DND-41 (cell line): ENCODE measurements around the gene RASGRP3.

Source experiments
- ATAC-seq: fragments of 200-7000 bp; cut with Tn5 transposase; 3 replicates; pipeline ENCODE4 v1.9.1; 2021; ENCODE audit warnings: low read depth; ENCODE audit not compliant: insufficient read depth
- DNase-seq: peaks from one replicate; pipeline ENCODE4 v3.0.0-alpha.2; 2020
- H2AFZ ChIP-seq: 2 replicates; pipeline ENCODE4 v1.6.0; 2012; ENCODE audit warnings: low read depth, low read length
- H3K27ac ChIP-seq: 2 replicates; pipeline ENCODE4 v1.5.1; 2012; ENCODE audit warnings: low read length, inconsistent platforms
- H3K27me3 ChIP-seq: fragments of 200-600 bp; sonication (generic); 2 replicates; pipeline ENCODE4 v1.6.0; 2012; ENCODE audit warnings: low read length, mild to moderate bottlenecking, inconsistent platforms; ENCODE audit not compliant: insufficient read depth, poor library complexity
- H3K36me3 ChIP-seq: 2 replicates; pipeline ENCODE4 v1.5.1; 2012; ENCODE audit warnings: low read length, inconsistent platforms; ENCODE audit not compliant: insufficient read depth
- H3K4me1 ChIP-seq: 2 replicates; pipeline ENCODE4 v1.5.1; 2012; ENCODE audit warnings: mild to moderate bottlenecking, low read length; ENCODE audit not compliant: insufficient read depth
- H3K4me2 ChIP-seq: 2 replicates; pipeline ENCODE4 v1.6.0; 2012; ENCODE audit warnings: mild to moderate bottlenecking, moderate library complexity, low read length, inconsistent platforms; ENCODE audit not compliant: insufficient read depth
- H3K4me3 ChIP-seq, 2 experiments: fragments of 200-600 bp in 1 of 2; shearing (Covaris generic) in 1 of 2; 2 replicates each; pipeline ENCODE4 v1.5.1; 2012 to 2016; ENCODE audit warnings: inconsistent platforms in 2 of 2, low read length in 2 of 2, mild to moderate bottlenecking in 2 of 2, low read depth in 1 of 2, moderate library complexity in 1 of 2
- H3K79me2 ChIP-seq: 2 replicates; pipeline ENCODE4 v1.6.0; 2012; ENCODE audit warnings: low read length, inconsistent platforms; ENCODE audit not compliant: insufficient read depth
- H3K9ac ChIP-seq: 2 replicates; pipeline ENCODE4 v1.6.0; 2012; ENCODE audit warnings: low read depth, mild to moderate bottlenecking, inconsistent platforms, low read length, moderate library complexity
- H3K9me3 ChIP-seq: 2 replicates; pipeline ENCODE4 v1.5.1; 2012; ENCODE audit warnings: low read length, moderate library complexity, mild to moderate bottlenecking, inconsistent platforms; ENCODE audit not compliant: insufficient read depth, severe bottlenecking
- H4K20me1 ChIP-seq: 2 replicates; pipeline ENCODE4 v1.6.0; 2012; ENCODE audit warnings: low read length; ENCODE audit not compliant: insufficient read depth
- EZH2 ChIP-seq: IDR thresholded peaks from 3 replicates; pipeline ENCODE4 v1.6.1; 2012; ENCODE audit warnings: borderline replicate concordance, low read depth, mild to moderate bottlenecking, moderate library complexity, low read length, inconsistent platforms; ENCODE audit not compliant: severe bottlenecking
- TF ChIP-seq, protein P1 (sequence below): IDR thresholded peaks from 2 replicates; pipeline ENCODE4 v1.5.1; 2012; ENCODE audit warnings: borderline replicate concordance, low read length, moderate library complexity, mild to moderate bottlenecking; ENCODE audit not compliant: poor library complexity, severe bottlenecking; ENCODE audit errors: extremely low read depth

The RASGRP3 gene

GRCh38 chr2:33598561-33599174 is 122.2 kb downstream of the RASGRP3 start:
- Histone ChIP-seq H3K36me3 (peaks cover 16% of the 10 kb centered on the region), H2AFZ (peak overlapping the region; percentile 84), H3K79me2 (peaks cover 50% of the 10 kb centered on the region), H4K20me1 (no peaks in the 10 kb centered on the region), H3K27ac (peak overlapping the region; percentile 76), H3K4me1 (peaks cover 35% of the 10 kb centered on the region), H3K9ac (peak overlapping the region; percentile 64), H3K27me3 (no peaks in the 10 kb centered on the region), H3K4me3 (peak overlapping the region; percentile 43 to 78; a peak in 3 of 4 replicates), H3K9me3 (no peaks in the 10 kb centered on the region), H3K4me2 (peak overlapping the region; percentile 84)
- TF ChIP-seq, protein P1, sequence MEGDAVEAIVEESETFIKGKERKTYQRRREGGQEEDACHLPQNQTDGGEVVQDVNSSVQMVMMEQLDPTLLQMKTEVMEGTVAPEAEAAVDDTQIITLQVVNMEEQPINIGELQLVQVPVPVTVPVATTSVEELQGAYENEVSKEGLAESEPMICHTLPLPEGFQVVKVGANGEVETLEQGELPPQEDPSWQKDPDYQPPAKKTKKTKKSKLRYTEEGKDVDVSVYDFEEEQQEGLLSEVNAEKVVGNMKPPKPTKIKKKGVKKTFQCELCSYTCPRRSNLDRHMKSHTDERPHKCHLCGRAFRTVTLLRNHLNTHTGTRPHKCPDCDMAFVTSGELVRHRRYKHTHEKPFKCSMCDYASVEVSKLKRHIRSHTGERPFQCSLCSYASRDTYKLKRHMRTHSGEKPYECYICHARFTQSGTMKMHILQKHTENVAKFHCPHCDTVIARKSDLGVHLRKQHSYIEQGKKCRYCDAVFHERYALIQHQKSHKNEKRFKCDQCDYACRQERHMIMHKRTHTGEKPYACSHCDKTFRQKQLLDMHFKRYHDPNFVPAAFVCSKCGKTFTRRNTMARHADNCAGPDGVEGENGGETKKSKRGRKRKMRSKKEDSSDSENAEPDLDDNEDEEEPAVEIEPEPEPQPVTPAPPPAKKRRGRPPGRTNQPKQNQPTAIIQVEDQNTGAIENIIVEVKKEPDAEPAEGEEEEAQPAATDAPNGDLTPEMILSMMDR, result no peak
- TF ChIP-seq EZH2, result no peak
- DNase-seq, result peak; percentile 37
- peak; percentile 25 for ATAC-seq

DNA sequence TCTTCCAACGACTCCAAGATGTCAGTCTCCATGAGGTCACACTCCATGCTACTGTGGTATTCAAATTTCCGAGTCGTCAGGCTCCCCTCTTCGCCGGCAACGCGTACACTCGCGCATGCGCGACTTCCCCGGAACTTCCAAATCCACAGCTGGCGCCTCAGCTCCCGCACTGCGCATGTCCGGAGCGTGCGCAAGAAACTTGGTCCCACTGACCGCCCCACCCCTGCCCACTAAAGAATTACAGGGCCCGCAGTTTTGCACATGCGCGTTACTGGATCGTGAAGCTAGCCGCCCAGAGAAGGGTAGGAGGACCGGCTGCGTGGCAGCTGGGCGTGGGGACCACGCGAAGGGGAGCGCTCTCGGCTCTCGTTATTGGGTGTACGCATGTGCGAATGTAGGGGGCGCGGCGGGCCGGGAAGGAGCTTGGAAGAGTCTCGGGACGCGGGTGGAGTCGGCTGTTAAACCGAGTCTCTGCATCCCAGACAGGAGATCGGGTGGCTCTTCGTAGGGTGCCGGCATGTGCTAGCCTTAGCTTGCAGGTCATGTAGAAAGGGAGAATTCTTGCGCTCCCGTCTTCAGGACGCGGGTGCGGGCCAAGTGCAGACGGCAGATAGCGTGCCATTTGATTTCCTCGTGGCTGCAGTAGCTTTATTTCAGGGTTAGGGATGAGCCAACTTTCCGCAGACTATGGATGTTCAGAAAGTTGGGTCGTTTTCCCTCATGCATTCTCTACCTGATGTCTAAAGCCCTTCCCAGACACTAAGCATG is 122.9 kb downstream of the RASGRP3 start, which contains the start of gene FAM98A:
TSS of gene FAM98A (minus strand) at position 125 of the 768 bp plus-strand sequence. CDS start at position 47, 78 bp downstream.
- H3K9ac ChIP-seq, result peak within 1 kb of the TSS; percentile 64
- H3K36me3 ChIP-seq, result peaks cover 10% of the 10 kb centered on the region; the same call in 1 of the 2 replicates
- peaks cover 50% of the 10 kb centered on the region for H3K79me2 ChIP-seq
- peak within 1 kb of the TSS; percentile 84 for H3K4me2 ChIP-seq
- H2AFZ ChIP-seq, result peak within 1 kb of the TSS; percentile 84
- H3K4me1 ChIP-seq, result peaks cover 35% of the 10 kb centered on the region
- ATAC-seq, result peak; percentile 89
- peak within 1 kb of the TSS; percentile 43 to 78; a peak in 3 of 4 replicates for H3K4me3 ChIP-seq
- peak within 1 kb of the TSS; percentile 76 for H3K27ac ChIP-seq
- H3K9me3 ChIP-seq, result no peaks in the 10 kb centered on the region
- H3K27me3 ChIP-seq, result no peaks in the 10 kb centered on the region
- no peak for TF ChIP-seq EZH2
- TF ChIP-seq, protein P1, result peak; percentile 30
- no peaks in the 10 kb centered on the region for H4K20me1 ChIP-seq
- peak; percentile 98 for DNase-seq

- Histone ChIP-seq H3K4me2 (peak overlapping the region; percentile 84), H3K27ac (peak overlapping the region; percentile 76), H4K20me1 (no peaks in the 10 kb centered on the region), H3K4me1 (peaks cover 35% of the 10 kb centered on the region), H3K9me3 (no peaks in the 10 kb centered on the region), H3K4me3 (peak overlapping the region; percentile 43 to 78; a peak in 3 of 4 replicates), H3K36me3 (peaks cover 6% of the 10 kb centered on the region; the same call in 1 of the 2 replicates), H2AFZ (peak overlapping the region; percentile 84), H3K27me3 (no peaks in the 10 kb centered on the region), H3K79me2 (peaks cover 46% of the 10 kb centered on the region), H3K9ac (peak overlapping the region; percentile 64)
- ATAC-seq (no peak), DNase-seq (no peak)
- no peak for TF ChIP-seq EZH2
- TF ChIP-seq, protein P1, result no peak
Measured at GRCh38 chr2:33599943-33600192, 123.4 kb downstream of the RASGRP3 start.
